ENCODE measurements around the gene C5orf58. TPM values are rescaled to one million over a fixed set of nuclear protein-coding genes. Genes with fewer than 3 reads are reported as not detected.

Gene C5orf58
- total RNA-seq (not detected), polyA plus RNA-seq (ENCODE audit: insufficient read length in 6 of 6) (under 1 TPM; 0.34 to 0.72 (median 0.43) TPM)
- long read RNA-seq, donor 1, partial matches to known transcripts: 5 of 5 reads
- long read RNA-seq, donor 1, other reads (novel, unspliced or antisense): 0 of 5 reads
- long read RNA-seq, donor 2: 0 reads
- long read RNA-seq, donor 3: 0 reads
- long read RNA-seq, donor 4: 0 reads
- long read RNA-seq, donor 5: 0 reads
- long read RNA-seq, donor 6: 0 reads
- long read RNA-seq, donor 7: 0 reads
- long read RNA-seq, donor 8: 0 reads
- long read RNA-seq, donor 9: 0 reads
- long read RNA-seq, donor 10: 0 reads
- long read RNA-seq, donor 11: 0 reads
- long read RNA-seq, donor 12: 0 reads

GRCh38 chr5:170232786-170233185 lies at the start of gene C5orf58:
C5orf58 (plus strand) TSS chr5:170232985; CDS start chr5:170234977, 1,992 bp downstream.
- intact Hi-C loops (cut with DNase I): no loop called here
- ATAC-seq: no peak
- H3K4me3 ChIP-seq: no peak within 1 kb of the TSS

GRCh38 chr5:170183816-170184687 lies 48.7 kb upstream of the C5orf58 start:
- no peak overlapping the region for H3K27ac ChIP-seq
- TF ChIP-seq CTCF (IDR thresholded peaks at IDR 0.05): peak; percentile 66 to 77
- peak in 3 of 4 donors; percentile 64 to 82 (median 66) for DNase-seq
- no peaks in the 10 kb centered on the region for H3K36me3 ChIP-seq
- H3K4me3 ChIP-seq: no peak overlapping the region
- no peaks in the 10 kb centered on the region for H3K9me3 ChIP-seq
- intact Hi-C loops (cut with DNase I): loop anchor here in 1 of 2 donors (5.0 kb wide), 1 partner anchor 77 kb away; the partner anchor contains the start of gene FOXI1
- no peaks in the 10 kb centered on the region for H3K27me3 ChIP-seq
- ATAC-seq: peak; percentile 97
- no peaks in the 10 kb centered on the region for H3K4me1 ChIP-seq

More at GRCh38 chr5:170232786-170233185, at the start of gene C5orf58:
- no peak for TF ChIP-seq CTCF (IDR thresholded peaks at IDR 0.05)
- H3K36me3 ChIP-seq: peaks cover 0 to 7% of the 10 kb centered on the region in 2 donors
- no peak within 1 kb of the TSS for H3K27ac ChIP-seq
- H3K9me3 ChIP-seq: no peaks in the 10 kb centered on the region
- H3K4me1 ChIP-seq: no peaks in the 10 kb centered on the region
- peak in 1 of 4 donors; percentile 77 for DNase-seq
- no peaks in the 10 kb centered on the region for H3K27me3 ChIP-seq

GRCh38 chr5:170184737-170185136 lies 48.0 kb upstream of the C5orf58 start:
- TF ChIP-seq CTCF (IDR thresholded peaks at IDR 0.05): no peak
- Histone ChIP-seq H3K9me3 (no peaks in the 10 kb centered on the region), H3K27ac (no peak overlapping the region), H3K4me3 (no peak overlapping the region), H3K27me3 (no peaks in the 10 kb centered on the region), H3K36me3 (no peaks in the 10 kb centered on the region), H3K4me1 (no peaks in the 10 kb centered on the region)
- intact Hi-C loops (cut with DNase I): loop anchor here in 1 of 2 donors (5.0 kb wide), 1 partner anchor 77 kb away; the partner anchor contains the start of gene FOXI1
- DNase-seq: no peak
- ATAC-seq: no peak

- Histone ChIP-seq H3K4me3 (no peak overlapping the region), H3K4me1 (no peaks in the 10 kb centered on the region), H3K36me3 (no peaks in the 10 kb centered on the region), H3K27me3 (no peaks in the 10 kb centered on the region), H3K9me3 (no peaks in the 10 kb centered on the region), H3K27ac (no peak overlapping the region)
- intact Hi-C loops (cut with DNase I): no loop called here
- DNase-seq: no peak
- TF ChIP-seq CTCF (IDR thresholded peaks at IDR 0.05): no peak
- ATAC-seq: no peak
Measured at GRCh38 chr5:170186156-170186555, 46.6 kb upstream of the C5orf58 start.

GRCh38 chr5:170186856-170187255 lies 45.9 kb upstream of the C5orf58 start:
- no peaks in the 10 kb centered on the region for H3K27me3 ChIP-seq
- ATAC-seq (no peak), DNase-seq (no peak)
- no peaks in the 10 kb centered on the region for H3K4me1 ChIP-seq
- no peaks in the 10 kb centered on the region for H3K36me3 ChIP-seq
- H3K27ac ChIP-seq: no peak overlapping the region
- no peak overlapping the region for H3K4me3 ChIP-seq
- intact Hi-C loops (cut with DNase I): no loop called here
- TF ChIP-seq CTCF (IDR thresholded peaks at IDR 0.05): no peak
- no peaks in the 10 kb centered on the region for H3K9me3 ChIP-seq

Data from left lung (tissue), 14 donors.